LNCaP clone FGC (cell line): ENCODE results near the gene RALY.

Experiments
- DNase-seq: peaks from one replicate; pipeline ENCODE4 v3.0.0-alpha.2; 2011; ENCODE audit warnings: low read depth
- H3K4me3 ChIP-seq: 2 replicates; pipeline ENCODE4 v1.5.1; 2011; ENCODE audit warnings: mild to moderate bottlenecking, low read depth, low read length, control low read depth
- TF ChIP-seq, protein P1 (sequence below): IDR thresholded peaks from 2 replicates; pipeline ENCODE4 v1.5.1; 2012; ENCODE audit warnings: mild to moderate bottlenecking; ENCODE audit not compliant: control insufficient read depth, insufficient read depth; ENCODE audit errors: extremely low read depth

Gene RALY

DNA sequence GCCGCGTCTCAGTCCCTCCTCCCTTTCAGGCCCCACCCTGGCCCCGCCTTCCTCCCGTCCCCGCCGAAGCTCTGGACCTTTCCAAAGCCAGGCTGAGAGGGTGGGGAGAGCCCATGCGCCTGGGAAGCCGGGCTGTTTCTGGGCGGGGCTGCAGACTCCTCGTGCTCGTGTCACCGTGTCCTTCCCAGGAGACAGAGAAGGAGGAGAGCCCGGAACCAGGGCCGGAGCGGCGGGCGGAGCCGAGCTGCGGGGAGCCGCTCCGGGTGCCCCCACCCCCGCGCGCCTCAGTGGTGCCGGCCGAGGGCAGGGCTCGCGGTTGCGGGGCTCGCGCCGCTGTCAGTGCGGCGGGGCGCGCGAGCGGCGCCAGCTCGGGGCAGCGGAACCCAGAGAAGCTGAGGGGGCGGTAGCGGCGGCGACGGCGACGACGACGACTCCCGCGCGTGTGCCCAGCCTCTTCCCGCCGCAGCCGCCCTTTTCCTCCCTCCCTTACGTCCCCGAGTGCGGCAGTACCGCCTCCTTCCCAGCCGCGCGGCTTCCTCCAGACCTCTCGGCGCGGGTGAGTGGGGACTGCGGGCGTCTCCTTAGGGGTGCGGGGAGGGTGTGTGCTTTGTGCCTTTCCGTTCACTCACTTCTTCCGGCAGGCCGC lies at the start of gene RALY:
TSS of gene RALY (plus strand) at position 336 of the 646 bp plus-strand sequence. CDS start 78,164 bp downstream, outside the sequence.
- no peak for DNase-seq
- TF ChIP-seq, protein P1, sequence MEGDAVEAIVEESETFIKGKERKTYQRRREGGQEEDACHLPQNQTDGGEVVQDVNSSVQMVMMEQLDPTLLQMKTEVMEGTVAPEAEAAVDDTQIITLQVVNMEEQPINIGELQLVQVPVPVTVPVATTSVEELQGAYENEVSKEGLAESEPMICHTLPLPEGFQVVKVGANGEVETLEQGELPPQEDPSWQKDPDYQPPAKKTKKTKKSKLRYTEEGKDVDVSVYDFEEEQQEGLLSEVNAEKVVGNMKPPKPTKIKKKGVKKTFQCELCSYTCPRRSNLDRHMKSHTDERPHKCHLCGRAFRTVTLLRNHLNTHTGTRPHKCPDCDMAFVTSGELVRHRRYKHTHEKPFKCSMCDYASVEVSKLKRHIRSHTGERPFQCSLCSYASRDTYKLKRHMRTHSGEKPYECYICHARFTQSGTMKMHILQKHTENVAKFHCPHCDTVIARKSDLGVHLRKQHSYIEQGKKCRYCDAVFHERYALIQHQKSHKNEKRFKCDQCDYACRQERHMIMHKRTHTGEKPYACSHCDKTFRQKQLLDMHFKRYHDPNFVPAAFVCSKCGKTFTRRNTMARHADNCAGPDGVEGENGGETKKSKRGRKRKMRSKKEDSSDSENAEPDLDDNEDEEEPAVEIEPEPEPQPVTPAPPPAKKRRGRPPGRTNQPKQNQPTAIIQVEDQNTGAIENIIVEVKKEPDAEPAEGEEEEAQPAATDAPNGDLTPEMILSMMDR: no peak
- H3K4me3 ChIP-seq: peak within 1 kb of the TSS; percentile 87

DNA sequence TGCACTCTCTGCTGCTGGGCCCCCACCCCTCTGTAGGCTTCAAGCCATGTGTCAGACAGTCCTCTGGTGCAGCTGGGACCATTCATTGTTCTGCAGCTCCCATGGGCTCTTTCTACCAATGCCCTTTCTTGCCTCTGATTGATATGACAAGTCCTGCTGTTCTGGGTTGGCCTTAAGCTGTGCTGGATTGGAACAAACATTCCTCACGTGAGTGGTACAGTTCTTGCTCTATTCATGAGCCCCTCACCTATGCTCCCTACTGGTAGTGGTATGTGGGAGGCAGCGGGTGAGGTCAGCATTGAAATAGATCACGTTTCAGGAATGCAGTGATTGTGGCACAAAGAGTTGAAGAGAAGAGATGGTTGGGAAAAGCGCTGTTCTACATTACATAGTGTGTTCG lies 48.8 kb upstream of the RALY start:
- DNase-seq: no peak
- TF ChIP-seq, protein P1: no peak

GRCh38 chr20:33945391-33946081 lies 48.2 kb upstream of the RALY start:
- H3K4me3 ChIP-seq: no peak overlapping the region
- no peak for DNase-seq
- TF ChIP-seq, protein P1: no peak

More for the DNA sequence above, 48.8 kb upstream of the RALY start:
- no peak overlapping the region for H3K4me3 ChIP-seq

DNA sequence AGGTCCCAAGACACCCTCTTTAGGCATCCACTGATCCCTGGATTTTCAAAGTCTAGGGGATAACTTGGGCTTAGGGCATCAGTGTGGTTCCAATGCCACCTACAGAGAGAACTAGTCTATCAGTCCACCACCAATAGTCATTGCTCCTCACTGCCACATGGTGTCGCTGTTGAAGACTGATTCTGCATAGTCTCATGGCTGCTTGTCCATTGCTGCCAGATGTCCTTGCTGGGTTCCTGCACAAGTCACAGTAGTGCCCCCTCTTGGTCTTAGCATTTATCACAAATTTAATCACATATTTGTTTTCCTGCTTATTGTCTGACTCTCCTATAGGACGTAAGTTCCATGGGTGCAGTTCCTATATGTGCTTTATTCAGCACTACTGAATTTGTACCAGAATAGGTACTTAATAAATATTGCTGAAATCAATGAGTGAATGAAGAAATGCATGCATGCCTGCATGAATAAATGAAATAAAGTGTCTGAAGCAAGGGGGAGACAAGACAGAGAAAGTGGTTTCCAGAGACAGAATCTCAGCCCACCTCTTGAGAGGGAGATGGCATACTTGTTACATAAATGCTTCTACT lies 45.9 kb upstream of the RALY start:
- no peak overlapping the region for H3K4me3 ChIP-seq
- TF ChIP-seq, protein P1: peak; percentile 69
- peak; percentile 56 for DNase-seq

DNA sequence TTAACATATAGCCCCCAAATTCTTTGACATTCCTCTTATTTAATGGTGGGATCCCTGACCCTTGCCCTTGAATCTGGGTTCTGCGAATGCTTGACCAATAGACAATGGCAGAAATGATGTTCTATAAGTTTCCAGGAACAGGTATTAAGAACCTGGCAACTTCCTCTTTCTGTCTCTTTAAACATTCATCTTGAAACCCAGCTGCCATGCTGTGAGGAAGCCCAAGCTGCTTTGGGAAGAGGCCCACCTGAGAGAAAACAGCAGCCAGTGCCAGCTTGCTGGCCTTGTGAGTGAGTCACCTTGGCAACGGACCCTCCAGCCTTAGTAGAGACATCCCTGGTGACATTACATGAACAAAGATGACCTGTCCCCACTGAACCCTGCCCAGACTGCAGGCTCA lies 45.2 kb upstream of the RALY start:
- no peak overlapping the region for H3K4me3 ChIP-seq
- TF ChIP-seq, protein P1: no peak
- DNase-seq: no peak

GRCh38 chr20:33951171-33951570 lies 42.5 kb upstream of the RALY start:
- no peak for DNase-seq
- TF ChIP-seq, protein P1: no peak

More at GRCh38 chr20:33951171-33951570, 42.5 kb upstream of the RALY start:
- no peak overlapping the region for H3K4me3 ChIP-seq
